ENCODE data around the gene TBX1. TPM values are rescaled to one million over a fixed set of nuclear protein-coding genes. Genes with fewer than 3 reads are reported as not detected.

TBX1 gene
- total RNA-seq, 1 donor from 2014 or later, result 12.9 TPM

DNA sequence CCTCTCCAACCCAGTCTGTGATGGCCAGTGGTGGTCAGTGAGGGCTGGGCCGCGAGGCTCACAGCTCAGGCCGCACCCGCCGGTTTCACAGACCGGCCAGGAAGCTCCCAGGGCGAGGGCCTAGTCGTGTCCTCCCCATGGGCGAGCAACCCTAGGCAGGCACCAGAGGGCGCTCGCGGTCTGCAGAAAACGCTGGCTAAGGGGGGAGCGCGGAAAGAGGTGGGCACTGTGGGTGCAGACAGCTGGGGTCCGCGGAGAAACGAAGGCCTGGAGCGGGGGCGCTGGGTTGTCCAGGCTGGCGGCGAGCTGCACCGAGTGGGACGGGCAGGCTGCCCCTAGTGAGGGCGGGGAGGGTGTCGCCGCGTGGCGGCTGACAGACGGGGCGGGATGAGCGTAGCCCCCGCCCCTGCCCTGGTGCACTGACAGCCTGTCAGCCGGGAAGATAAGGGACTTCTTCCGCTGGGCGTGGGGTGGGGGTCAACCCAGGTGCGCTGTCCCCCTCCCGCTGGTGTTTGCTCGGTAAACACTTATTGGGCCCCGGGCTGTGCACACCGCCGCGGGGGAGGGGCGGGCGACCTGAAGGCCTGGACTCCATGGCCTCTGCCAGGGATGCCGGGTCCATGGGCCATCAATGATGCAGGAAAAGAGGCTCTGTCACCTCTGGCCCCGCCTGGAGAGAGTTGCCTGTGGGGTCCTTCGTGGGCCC lies 29.8 kb upstream of the TBX1 start:
- H3K27me3 ChIP-seq (ENCODE audit: control insufficient read depth, insufficient read depth, low read length), result no peaks in the 10 kb centered on the region
- H3K4me3 ChIP-seq (ENCODE audit: low read depth, low read length), result peak overlapping the region; percentile 32
- DNase-seq (ENCODE audit: low read depth), result peak; percentile 27

DNA sequence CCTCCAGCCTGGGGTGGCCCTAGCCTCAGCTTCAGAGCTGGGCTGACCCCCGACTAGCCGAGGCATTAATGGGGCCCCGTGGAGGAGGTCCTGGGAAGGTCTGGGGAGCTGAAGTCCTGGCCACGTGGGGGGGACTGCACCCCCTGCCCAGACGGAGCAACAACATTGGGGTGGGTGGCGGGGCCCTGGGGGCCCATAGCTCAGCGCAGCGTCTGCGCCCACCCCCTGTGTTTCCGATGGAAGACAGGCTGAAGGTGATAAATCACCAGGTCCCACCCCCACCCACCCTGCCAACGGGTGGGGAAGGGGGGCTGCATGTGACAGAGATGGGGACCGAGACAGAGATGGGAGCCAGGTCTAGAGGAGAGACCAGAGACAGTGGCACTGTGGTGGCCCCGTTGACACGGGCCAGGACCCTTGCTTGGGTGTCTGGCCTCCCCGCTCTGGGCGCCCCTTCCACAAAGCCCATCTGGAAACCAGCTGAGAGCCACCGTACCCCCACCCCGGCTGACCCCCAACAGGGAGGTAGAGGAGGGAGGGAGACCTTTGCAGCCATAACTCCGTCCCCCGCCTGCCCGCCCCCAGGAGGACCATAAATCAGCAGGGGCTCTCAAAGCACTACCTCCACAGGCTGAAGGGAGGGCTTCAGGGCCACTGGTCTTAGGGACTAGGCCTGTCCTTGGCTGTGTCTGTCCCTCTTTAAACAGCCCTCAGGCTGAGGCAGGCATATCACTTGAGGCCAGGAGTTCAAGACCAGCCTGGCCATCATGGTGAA lies 29.0 kb upstream of the TBX1 start:
- DNase-seq (ENCODE audit: low read depth), result no peak
- FAIRE-seq, result no peak
- no peak overlapping the region for H3K4me3 ChIP-seq (ENCODE audit: low read depth, low read length)
- TF ChIP-seq, protein P1, sequence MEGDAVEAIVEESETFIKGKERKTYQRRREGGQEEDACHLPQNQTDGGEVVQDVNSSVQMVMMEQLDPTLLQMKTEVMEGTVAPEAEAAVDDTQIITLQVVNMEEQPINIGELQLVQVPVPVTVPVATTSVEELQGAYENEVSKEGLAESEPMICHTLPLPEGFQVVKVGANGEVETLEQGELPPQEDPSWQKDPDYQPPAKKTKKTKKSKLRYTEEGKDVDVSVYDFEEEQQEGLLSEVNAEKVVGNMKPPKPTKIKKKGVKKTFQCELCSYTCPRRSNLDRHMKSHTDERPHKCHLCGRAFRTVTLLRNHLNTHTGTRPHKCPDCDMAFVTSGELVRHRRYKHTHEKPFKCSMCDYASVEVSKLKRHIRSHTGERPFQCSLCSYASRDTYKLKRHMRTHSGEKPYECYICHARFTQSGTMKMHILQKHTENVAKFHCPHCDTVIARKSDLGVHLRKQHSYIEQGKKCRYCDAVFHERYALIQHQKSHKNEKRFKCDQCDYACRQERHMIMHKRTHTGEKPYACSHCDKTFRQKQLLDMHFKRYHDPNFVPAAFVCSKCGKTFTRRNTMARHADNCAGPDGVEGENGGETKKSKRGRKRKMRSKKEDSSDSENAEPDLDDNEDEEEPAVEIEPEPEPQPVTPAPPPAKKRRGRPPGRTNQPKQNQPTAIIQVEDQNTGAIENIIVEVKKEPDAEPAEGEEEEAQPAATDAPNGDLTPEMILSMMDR (IDR thresholded peaks at IDR 0.05; ENCODE audit: insufficient read depth, low read length, severe bottlenecking), result no peak
- no peaks in the 10 kb centered on the region for H3K27me3 ChIP-seq (ENCODE audit: control insufficient read depth, insufficient read depth, low read length)
- H3K36me3 ChIP-seq (ENCODE audit: control insufficient read depth, insufficient read depth, low read length), result no peaks in the 10 kb centered on the region

More for the DNA sequence above, 29.8 kb upstream of the TBX1 start:
- TF ChIP-seq, protein P1 (IDR thresholded peaks at IDR 0.05; ENCODE audit: insufficient read depth, low read length, severe bottlenecking), result peak; percentile 97
- H3K36me3 ChIP-seq (ENCODE audit: control insufficient read depth, insufficient read depth, low read length), result no peaks in the 10 kb centered on the region
- no peak for FAIRE-seq

DNA sequence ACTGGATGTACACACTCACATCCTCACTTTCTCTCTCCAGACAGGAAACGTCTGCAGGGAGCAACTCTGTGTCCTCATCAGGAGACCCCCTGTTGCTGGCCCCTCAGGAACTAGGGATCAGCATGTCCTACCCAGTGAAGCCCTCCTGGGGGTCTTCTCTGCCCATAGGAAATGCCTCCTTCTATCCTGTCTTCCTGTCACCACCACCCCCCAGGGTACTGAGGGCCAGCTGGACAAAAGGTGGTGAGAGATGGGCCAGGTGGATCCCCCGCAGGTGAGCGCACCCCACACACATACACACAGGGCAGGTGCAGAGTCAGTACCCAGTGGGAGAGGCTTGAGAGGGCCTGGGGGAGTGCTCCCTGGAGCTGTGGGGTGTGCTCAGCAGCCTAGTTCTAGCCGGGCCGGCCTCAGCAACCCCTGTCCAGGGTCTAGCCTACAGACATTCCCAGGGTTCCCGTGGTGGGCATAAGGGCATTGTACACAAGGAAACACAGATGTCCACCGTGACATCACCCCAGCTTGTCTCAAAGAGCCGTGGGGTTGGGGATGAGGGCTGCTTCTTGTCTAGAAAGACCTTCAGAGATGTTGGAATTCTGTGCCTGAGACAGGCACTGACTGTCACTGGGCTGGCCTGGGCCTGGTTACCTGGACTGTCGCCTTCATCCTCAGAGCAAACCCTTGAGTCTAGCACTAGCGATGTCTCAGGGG lies 28.0 kb upstream of the TBX1 start:
- Histone ChIP-seq H3K4me3 (ENCODE audit: low read depth, low read length) (no peak overlapping the region), H3K36me3 (ENCODE audit: control insufficient read depth, insufficient read depth, low read length) (no peaks in the 10 kb centered on the region), H3K27me3 (ENCODE audit: control insufficient read depth, insufficient read depth, low read length) (no peaks in the 10 kb centered on the region)
- no peak for DNase-seq (ENCODE audit: low read depth)
- TF ChIP-seq, protein P1 (IDR thresholded peaks at IDR 0.05; ENCODE audit: insufficient read depth, low read length, severe bottlenecking), result no peak
- FAIRE-seq, result no peak

DNA sequence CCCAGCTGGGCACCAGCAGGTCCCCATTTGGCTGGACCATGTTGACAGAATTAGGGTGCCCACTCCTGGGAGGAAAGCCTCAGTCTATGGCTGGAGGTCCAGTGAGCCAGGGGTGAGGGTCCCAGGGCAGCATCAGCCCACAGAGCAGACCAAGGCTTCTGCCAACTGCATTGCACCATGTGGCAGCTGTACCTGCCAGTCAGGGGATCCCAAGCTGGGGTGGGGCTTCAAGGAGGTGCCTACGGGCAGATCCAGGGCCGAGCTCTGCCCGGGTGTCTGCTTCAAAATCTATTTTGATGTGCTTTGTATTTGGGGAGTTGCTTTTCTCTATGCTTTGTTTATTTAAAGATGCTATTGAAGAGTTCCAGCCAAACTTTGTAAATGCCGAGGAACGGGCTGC lies 26.8 kb upstream of the TBX1 start:
- H3K36me3 ChIP-seq (ENCODE audit: control insufficient read depth, insufficient read depth, low read length), result no peaks in the 10 kb centered on the region
- H3K4me3 ChIP-seq (ENCODE audit: low read depth, low read length), result no peak overlapping the region
- TF ChIP-seq, protein P1 (IDR thresholded peaks at IDR 0.05; ENCODE audit: insufficient read depth, low read length, severe bottlenecking), result no peak
- no peaks in the 10 kb centered on the region for H3K27me3 ChIP-seq (ENCODE audit: control insufficient read depth, insufficient read depth, low read length)
- no peak for DNase-seq (ENCODE audit: low read depth)
- FAIRE-seq, result no peak

DNA sequence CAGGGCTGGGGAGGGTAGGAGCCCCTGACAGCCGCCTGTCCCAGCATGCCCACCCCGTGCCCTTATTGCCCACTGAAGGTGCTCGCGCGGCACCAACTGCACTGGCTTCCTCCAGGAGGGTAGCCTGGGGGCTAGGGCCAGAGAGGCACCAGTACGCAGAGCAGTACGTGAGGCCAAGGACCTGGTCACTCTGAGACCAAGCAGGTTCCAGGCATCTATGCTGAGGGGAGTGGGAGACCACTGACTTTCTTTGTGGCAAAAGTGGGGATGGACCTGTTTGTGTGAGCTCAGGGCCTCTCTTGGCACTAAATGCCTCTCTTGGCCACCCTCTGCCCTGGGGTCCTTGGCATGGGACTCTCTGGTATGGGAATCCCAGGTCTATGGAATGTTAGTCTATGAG lies 26.4 kb upstream of the TBX1 start:
- DNase-seq (ENCODE audit: low read depth) (no peak), FAIRE-seq (no peak)
- H3K27me3 ChIP-seq (ENCODE audit: control insufficient read depth, insufficient read depth, low read length), result no peaks in the 10 kb centered on the region
- no peak overlapping the region for H3K4me3 ChIP-seq (ENCODE audit: low read depth, low read length)
- TF ChIP-seq, protein P1 (IDR thresholded peaks at IDR 0.05; ENCODE audit: insufficient read depth, low read length, severe bottlenecking), result no peak
- no peaks in the 10 kb centered on the region for H3K36me3 ChIP-seq (ENCODE audit: control insufficient read depth, insufficient read depth, low read length)
